T-helper 17 cell (primary cell): ENCODE measurements around the gene RGS14. TPM values are rescaled to one million over a fixed set of nuclear protein-coding genes. Genes with fewer than 3 reads are reported as not detected.
"Not testable (repeated sequence)": the region's sequence is repeated elsewhere in the genome, so short reads cannot be mapped to it uniquely, and the experiment has no call there.

Experiments
- ATAC-seq: fragments of 150-1000 bp; cut with Tn5 transposase; 2 replicates; pipeline ENCODE4 v1.10.0; 2021; ENCODE audit warnings: mild to moderate bottlenecking, moderate library complexity
- DNase-seq, 3 donors: peaks; one replicate each; pipeline versions ENCODE4 v3.0.0 to v3.0.0-alpha.2; 2020 to 2021
- H3K9me3 ChIP-seq: one replicate; pipeline ENCODE4 v1.7.0; 2013; ENCODE audit warnings: low read length, mild to moderate bottlenecking; ENCODE audit not compliant: control insufficient read depth, poor library complexity, severe bottlenecking
- H3K27ac Mint-ChIP-seq: one replicate; pipeline ENCODE4 v1.8.0; 2022; ENCODE audit warnings: mild to moderate bottlenecking, moderate library complexity, mixed read lengths
- H3K27me3 Mint-ChIP-seq: one replicate; pipeline ENCODE4 v1.8.0; 2022; ENCODE audit warnings: mixed read lengths
- H3K36me3 Mint-ChIP-seq: one replicate; pipeline ENCODE4 v1.8.0; 2022; ENCODE audit warnings: low read depth, mixed read lengths
- H3K4me1 Mint-ChIP-seq: one replicate; pipeline ENCODE4 v1.8.0; 2022; ENCODE audit warnings: mild to moderate bottlenecking, mixed read lengths
- H3K4me3 Mint-ChIP-seq: one replicate; pipeline ENCODE4 v1.8.0; 2022; ENCODE audit warnings: mild to moderate bottlenecking, moderate library complexity, mixed read lengths
- total RNA-seq, 4 donors: library from RNA in 2 of 4; stranded (reverse) in 2 of 4; gene quantifications; one replicate each; pipeline ENCODE4 v1.2.3 and lab custom pipeline; 2022 to 2026

The RGS14 gene
- total RNA-seq, 2 donors from 2014 or later, result 76.7 to 110 TPM

- ATAC-seq, result no peak
- H3K9me3 ChIP-seq, result no peaks in the 10 kb centered on the region
- peaks cover 12% of the 10 kb centered on the region for H3K36me3 Mint-ChIP-seq
- no peak overlapping the region for H3K4me3 Mint-ChIP-seq
- H3K27ac Mint-ChIP-seq, result no peak overlapping the region
- peaks cover 14% of the 10 kb centered on the region for H3K4me1 Mint-ChIP-seq
- no peaks in the 10 kb centered on the region for H3K27me3 Mint-ChIP-seq
- DNase-seq, result no peak
Measured at GRCh38 chr5:177333420-177334154, 24.1 kb upstream of the RGS14 start.

GRCh38 chr5:177334155-177334551, 23.6 kb upstream of the RGS14 start:
- no peak overlapping the region for H3K4me3 Mint-ChIP-seq
- H3K36me3 Mint-ChIP-seq, result peaks cover 12% of the 10 kb centered on the region
- peaks cover 14% of the 10 kb centered on the region for H3K4me1 Mint-ChIP-seq
- no peak for DNase-seq
- no peaks in the 10 kb centered on the region for H3K9me3 ChIP-seq
- ATAC-seq, result no peak
- no peaks in the 10 kb centered on the region for H3K27me3 Mint-ChIP-seq
- H3K27ac Mint-ChIP-seq, result no peak overlapping the region

- peaks cover 15% of the 10 kb centered on the region for H3K36me3 Mint-ChIP-seq
- no peak overlapping the region for H3K4me3 Mint-ChIP-seq
- no peaks in the 10 kb centered on the region for H3K27me3 Mint-ChIP-seq
- H3K9me3 ChIP-seq, result no peaks in the 10 kb centered on the region
- ATAC-seq, result no peak
- H3K4me1 Mint-ChIP-seq, result peaks cover 17% of the 10 kb centered on the region
- H3K27ac Mint-ChIP-seq, result peak overlapping the region; percentile 29
- DNase-seq, result no peak
Measured at GRCh38 chr5:177334781-177335700, 22.7 kb upstream of the RGS14 start.

GRCh38 chr5:177335701-177336065, 22.0 kb upstream of the RGS14 start:
- DNase-seq, result no peak
- Mint-ChIP-seq H3K4me3 (no peak overlapping the region), H3K27ac (no peak overlapping the region), H3K36me3 (peaks cover 13% of the 10 kb centered on the region), H3K4me1 (peaks cover 16% of the 10 kb centered on the region), H3K27me3 (no peaks in the 10 kb centered on the region)
- no peaks in the 10 kb centered on the region for H3K9me3 ChIP-seq
- no peak for ATAC-seq

- H3K4me1 Mint-ChIP-seq, result peaks cover 15% of the 10 kb centered on the region
- ATAC-seq (peak; percentile 57), DNase-seq (no peak)
- H3K27me3 Mint-ChIP-seq, result no peaks in the 10 kb centered on the region
- no peak overlapping the region for H3K4me3 Mint-ChIP-seq
- H3K27ac Mint-ChIP-seq, result no peak overlapping the region
- no peaks in the 10 kb centered on the region for H3K9me3 ChIP-seq
- peaks cover 12% of the 10 kb centered on the region for H3K36me3 Mint-ChIP-seq
Measured at GRCh38 chr5:177336112-177336511, 21.6 kb upstream of the RGS14 start.

GRCh38 chr5:177336603-177337494, 20.9 kb upstream of the RGS14 start:
- ATAC-seq (no peak), DNase-seq (no peak)
- Mint-ChIP-seq H3K36me3 (peaks cover 10% of the 10 kb centered on the region), H3K4me3 (no peak overlapping the region), H3K27ac (no peak overlapping the region), H3K27me3 (no peaks in the 10 kb centered on the region), H3K4me1 (peaks cover 20% of the 10 kb centered on the region)
- no peaks in the 10 kb centered on the region for H3K9me3 ChIP-seq

GRCh38 chr5:177338251-177339106, 19.2 kb upstream of the RGS14 start:
- DNase-seq (no peak), ATAC-seq (no peak)
- H3K36me3 Mint-ChIP-seq, result peaks cover 10% of the 10 kb centered on the region
- peaks cover 24% of the 10 kb centered on the region for H3K4me1 Mint-ChIP-seq
- no peaks in the 10 kb centered on the region for H3K9me3 ChIP-seq
- no peak overlapping the region for H3K27ac Mint-ChIP-seq
- no peaks in the 10 kb centered on the region for H3K27me3 Mint-ChIP-seq
- H3K4me3 Mint-ChIP-seq, result no peak overlapping the region

GRCh38 chr5:177339107-177339638, 18.6 kb upstream of the RGS14 start:
- Mint-ChIP-seq H3K4me3 (peak overlapping the region; percentile 3), H3K27me3 (no peaks in the 10 kb centered on the region), H3K27ac (peak overlapping the region; percentile 2), H3K36me3 (peaks cover 10% of the 10 kb centered on the region), H3K4me1 (peaks cover 23% of the 10 kb centered on the region)
- ATAC-seq (no peak), DNase-seq (no peak)
- no peaks in the 10 kb centered on the region for H3K9me3 ChIP-seq

- H3K27me3 Mint-ChIP-seq, H3K4me3 Mint-ChIP-seq, DNase-seq, H3K9me3 ChIP-seq, H3K36me3 Mint-ChIP-seq, ATAC-seq: not testable (repeated sequence)
- peak overlapping the region; percentile 49 for H3K27ac Mint-ChIP-seq
- peaks cover 21% of the 10 kb centered on the region for H3K4me1 Mint-ChIP-seq
Measured at GRCh38 chr5:177343000-177343399, 14.7 kb upstream of the RGS14 start.

GRCh38 chr5:177343777-177344176, 13.9 kb upstream of the RGS14 start:
- Mint-ChIP-seq H3K4me3 (no peak overlapping the region), H3K4me1 (peaks cover 21% of the 10 kb centered on the region), H3K27me3 (no peaks in the 10 kb centered on the region), H3K27ac (peak overlapping the region; percentile 49), H3K36me3 (peaks cover 3% of the 10 kb centered on the region)
- DNase-seq, result no peak
- H3K9me3 ChIP-seq, result no peaks in the 10 kb centered on the region
- no peak for ATAC-seq

GRCh38 chr5:177344891-177345290, 12.8 kb upstream of the RGS14 start:
- H3K9me3 ChIP-seq, result no peaks in the 10 kb centered on the region
- Mint-ChIP-seq H3K27me3 (no peaks in the 10 kb centered on the region), H3K36me3 (peaks cover 5% of the 10 kb centered on the region), H3K4me3 (no peak overlapping the region), H3K4me1 (peaks cover 28% of the 10 kb centered on the region), H3K27ac (no peak overlapping the region)
- no peak for DNase-seq
- ATAC-seq, result no peak

GRCh38 chr5:177346820-177347219, 10.9 kb upstream of the RGS14 start:
- H3K4me1 Mint-ChIP-seq, result peaks cover 29% of the 10 kb centered on the region
- no peak overlapping the region for H3K4me3 Mint-ChIP-seq
- no peaks in the 10 kb centered on the region for H3K9me3 ChIP-seq
- no peaks in the 10 kb centered on the region for H3K27me3 Mint-ChIP-seq
- H3K27ac Mint-ChIP-seq, result peak overlapping the region; percentile 67
- ATAC-seq, result no peak
- no peak for DNase-seq
- peaks cover 5% of the 10 kb centered on the region for H3K36me3 Mint-ChIP-seq
